Stimulated activated CD4-positive, alpha-beta T cell treated with anti-CD3 and anti-CD28 coated beads, Interleukin-12 subunit alpha, Interleukin-12 subunit beta, amount 100 ng/mL, for 48 hours (primary cell): ENCODE results near the gene UBE4B.
"Not testable (repeated sequence)": the region's sequence is repeated elsewhere in the genome, so short reads cannot be mapped to it uniquely, and the experiment has no call there.

Experiments used
- DNase-seq, 3 donors: peaks; one replicate each; pipeline ENCODE4 v3.0.0-alpha.2; 2020; ENCODE audit warnings: low read depth in 2 of 3, low spot score in 1 of 3

Gene UBE4B

DNA sequence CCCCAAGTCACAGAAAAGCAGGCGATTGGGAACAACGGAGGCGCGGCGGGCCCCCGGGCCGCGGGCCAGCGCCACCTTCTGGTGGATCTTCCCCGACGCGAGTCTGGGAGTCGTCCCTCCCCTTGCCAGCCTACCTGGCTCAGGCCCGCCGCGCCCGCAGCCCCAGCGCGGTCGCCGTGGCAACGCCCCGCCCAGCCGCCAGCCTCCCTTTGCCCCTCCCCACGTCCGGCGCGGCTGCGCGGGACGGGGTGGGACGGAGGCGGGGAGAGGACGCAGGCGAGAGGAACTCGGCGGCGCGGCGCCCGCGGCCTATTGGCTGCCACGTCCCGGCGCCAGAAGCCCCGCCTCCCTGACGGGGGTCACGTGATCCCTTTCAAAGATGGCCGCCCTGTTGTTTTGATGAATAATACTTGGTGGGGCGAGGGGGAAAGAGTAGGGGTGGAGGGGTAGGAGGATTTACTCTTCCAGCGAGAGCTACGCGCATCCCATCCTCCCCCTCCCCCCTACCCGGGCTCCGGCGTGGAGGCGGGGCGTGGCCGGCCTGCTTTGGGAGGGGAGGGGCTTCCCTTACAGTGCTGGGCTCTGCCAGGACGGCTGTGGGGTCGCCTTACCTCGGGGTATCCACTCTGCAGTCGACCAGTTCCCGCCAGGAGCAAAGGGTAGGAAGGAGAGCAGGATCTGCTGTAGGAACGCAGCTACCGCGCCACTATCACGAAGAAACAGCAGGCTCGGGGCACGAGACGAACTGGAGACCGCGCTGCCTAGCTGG lies at the start of gene UBE4B:
UBE4B (plus strand) TSS at position 369 of the 769 bp plus-strand sequence. CDS start 713 bp downstream, outside the sequence.
- peak; percentile 97 to 98 (median 98) for DNase-seq

- no peak for DNase-seq
Measured at GRCh38 chr1:9984253-9984652, 48.5 kb upstream of the UBE4B start.

- no peak for DNase-seq
Measured at GRCh38 chr1:9985001-9985400, 47.8 kb upstream of the UBE4B start.

- DNase-seq: no peak
Measured at GRCh38 chr1:9989773-9990172, 43.0 kb upstream of the UBE4B start.

DNA sequence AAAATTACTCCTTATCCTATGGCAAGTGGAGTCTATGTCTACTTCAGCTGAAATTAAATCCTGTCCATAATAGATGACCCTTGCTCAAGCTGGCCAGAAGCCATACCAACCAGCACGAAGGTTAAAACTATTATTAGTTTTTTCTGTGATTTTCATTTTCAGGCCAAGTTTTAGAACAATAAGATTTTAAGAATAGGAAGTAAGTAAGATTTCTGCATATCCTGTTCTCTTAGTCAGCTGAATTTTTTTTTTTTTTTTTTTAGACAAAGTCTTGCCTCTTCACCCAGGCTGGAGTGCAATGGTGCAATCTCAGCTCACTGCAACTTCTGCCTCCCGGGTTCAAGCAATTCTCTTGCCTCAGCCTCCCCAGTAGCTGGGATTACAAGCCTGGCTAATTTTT lies 41.8 kb upstream of the UBE4B start:
- no peak for DNase-seq

GRCh38 chr1:9992910-9993309 lies 39.8 kb upstream of the UBE4B start:
- no peak for DNase-seq

GRCh38 chr1:9993561-9994075 lies 39.1 kb upstream of the UBE4B start:
- DNase-seq: no peak

DNA sequence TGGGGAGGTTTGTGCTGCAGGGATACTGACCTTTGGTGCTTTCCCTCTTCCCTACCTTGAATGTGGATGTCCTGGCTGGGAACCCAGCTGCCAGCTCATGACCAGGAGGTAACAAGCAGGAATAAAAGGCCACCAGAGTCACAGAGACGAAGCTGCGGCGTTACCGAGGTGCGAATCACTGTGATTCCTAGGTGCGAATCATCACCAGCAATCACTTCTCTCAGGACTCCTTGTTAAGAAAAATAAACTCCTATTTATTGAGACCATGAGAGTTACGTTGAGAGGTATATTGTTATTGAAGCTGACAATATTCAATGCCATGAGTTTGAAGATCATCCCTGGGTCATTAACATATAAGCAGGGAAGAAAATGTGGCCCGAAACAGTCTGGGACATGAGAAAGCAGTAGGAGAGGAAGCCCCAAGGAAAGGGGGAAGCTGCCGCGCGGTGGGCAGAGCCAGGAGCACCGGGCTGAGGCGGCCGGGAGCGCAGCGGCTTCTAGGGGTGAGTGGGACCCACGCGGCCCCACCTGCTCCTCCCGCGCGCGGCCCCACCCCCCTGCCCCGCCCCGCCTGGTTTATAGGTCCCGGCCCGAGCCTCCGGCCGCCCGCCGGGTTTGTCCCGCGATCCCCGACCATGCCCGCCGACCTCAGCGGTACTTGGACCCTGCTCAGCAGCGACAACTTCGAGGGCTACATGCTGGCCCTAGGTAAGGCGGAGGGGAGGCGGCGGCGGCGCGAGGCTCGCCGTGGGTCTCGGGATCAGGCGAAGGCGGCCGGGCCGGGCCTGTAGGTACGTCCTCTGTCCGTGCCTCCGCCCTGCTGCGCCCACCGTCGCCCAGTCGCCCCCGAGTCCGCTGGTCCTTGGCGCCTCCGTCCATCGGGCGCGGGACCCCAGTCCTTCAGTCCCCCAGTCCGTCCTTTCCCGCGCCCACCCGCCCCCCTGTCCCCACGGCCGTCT lies 35.9 kb upstream of the UBE4B start, which contains the start of gene RBP7:
RBP7 (plus strand) TSS at position 605 of the 959 bp plus-strand sequence; CDS start at position 636, 31 bp downstream.
- DNase-seq: no peak

GRCh38 chr1:10001016-10001665 lies 31.6 kb upstream of the UBE4B start:
- no peak for DNase-seq

- not testable (repeated sequence) for DNase-seq
Measured at GRCh38 chr1:10005248-10005647, 27.5 kb upstream of the UBE4B start.

- DNase-seq: no peak
Measured at GRCh38 chr1:10007169-10007568, 25.6 kb upstream of the UBE4B start.

- no peak for DNase-seq
Measured at GRCh38 chr1:10014016-10014415, 18.7 kb upstream of the UBE4B start.

DNA sequence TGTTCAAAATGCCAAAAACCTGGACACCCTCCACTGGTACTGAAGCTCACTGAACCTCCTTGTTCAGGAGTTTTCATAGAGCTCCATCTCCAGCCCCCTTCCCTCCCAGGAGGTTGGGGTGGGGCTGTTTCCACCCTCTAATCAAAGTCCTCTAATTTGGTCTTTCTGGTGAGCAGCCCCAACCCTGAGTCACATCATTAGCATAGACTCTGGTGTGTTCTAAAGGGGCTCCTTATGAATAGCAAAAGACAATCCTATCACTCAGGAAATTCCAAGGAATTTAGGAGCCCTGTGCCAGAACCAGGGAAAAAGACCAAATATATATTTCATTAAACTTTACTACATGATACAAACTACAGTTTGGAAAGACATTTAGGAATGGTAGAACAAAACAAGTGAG lies 13.2 kb upstream of the UBE4B start:
- DNase-seq: no peak

- no peak for DNase-seq
Measured at GRCh38 chr1:10020086-10020485, 12.7 kb upstream of the UBE4B start.

DNA sequence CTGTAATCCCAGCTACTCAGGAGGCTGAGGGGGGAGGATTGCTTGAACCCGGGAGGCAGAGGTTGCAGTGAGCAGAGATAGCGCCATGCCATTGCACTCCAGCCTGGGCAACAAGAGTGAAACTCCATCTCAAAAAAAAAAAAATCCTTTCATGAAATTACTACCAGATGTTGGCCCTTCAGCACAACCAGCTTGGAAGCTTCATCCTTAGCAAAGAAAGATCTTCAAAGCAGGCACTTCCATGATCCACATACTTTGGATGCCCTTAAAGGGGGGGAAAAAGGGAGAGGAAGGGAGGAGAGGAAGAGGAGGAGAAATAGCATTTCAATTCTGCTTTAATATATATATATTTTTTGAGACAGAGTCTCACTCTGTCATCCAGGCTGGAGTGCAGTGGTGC lies 12.1 kb upstream of the UBE4B start:
- DNase-seq: not testable (repeated sequence)

DNA sequence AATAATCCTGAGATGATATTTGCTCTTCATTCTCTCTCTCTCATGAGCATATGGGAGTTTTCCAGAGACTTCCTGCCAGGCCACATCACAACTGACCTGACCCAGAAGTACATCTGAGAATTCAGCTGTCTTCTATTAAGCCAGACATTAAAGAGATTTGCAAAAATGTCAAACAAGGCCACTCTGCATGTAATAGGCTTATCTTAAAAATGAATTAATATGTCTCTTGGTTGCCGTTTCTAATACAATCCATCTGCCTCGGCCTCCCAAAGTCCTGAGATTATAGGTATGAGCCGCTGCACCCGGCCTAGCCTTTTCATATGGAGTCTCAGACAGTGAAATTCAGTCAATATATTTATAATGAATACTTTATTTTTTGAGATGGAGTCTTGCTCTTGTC lies 10.8 kb upstream of the UBE4B start:
- not testable (repeated sequence) for DNase-seq

DNA sequence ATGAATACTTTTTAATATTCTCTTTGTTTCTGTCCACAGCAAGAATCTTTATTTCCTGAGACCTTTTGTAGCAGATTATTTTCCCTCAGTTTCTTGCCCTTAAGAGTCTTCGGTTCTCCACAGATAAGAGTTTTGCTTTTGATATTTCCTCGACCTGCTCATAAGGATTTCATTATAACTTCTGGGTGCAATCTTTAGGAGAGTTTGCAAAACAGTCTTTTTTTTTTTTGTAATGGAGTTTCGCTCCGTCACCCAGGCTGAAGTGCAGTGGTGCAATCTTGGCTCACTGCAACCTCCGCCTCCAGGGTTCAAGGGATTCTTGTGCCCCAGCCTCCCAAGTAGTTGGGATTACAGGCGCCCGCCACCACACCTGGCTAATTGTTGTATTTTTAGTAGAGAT lies 10.1 kb upstream of the UBE4B start:
- DNase-seq: no peak

DNA sequence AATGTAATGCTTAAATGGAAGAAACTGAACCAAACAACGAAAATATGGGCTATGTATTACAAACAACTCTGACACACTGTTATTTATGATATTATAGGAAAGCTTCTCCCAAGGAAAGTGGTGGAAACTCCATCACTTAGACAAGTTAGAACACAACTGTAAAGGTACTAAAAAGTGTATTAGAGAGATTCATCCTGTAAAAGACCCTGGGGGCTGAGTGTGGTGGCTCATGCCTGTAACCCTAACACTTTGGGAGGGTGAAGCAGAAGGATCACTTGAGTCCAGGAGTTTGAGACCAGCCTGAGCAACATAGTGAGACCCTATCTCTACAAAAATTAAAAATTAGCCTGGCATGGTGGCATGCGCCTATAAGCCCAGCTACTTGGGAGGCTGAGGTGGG lies 7.4 kb upstream of the UBE4B start:
- no peak for DNase-seq

DNA sequence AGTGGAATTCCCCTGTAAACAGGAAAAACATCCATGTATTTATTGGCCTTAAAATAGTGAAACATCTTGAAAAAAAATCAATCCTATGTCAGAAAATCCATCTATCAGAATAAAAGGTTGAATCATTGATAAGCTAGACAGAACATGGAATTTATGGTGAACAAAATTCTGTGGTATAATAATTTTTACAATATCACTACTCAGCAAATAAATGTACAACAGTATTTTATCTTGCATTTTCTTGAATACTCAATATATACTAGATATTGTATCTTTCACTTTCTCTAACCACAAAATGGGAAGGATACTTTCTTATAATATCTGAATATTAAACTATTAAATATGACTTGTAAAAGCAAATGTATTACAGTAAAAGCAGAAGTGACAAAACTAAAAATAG lies 5.7 kb upstream of the UBE4B start:
- no peak for DNase-seq

DNA sequence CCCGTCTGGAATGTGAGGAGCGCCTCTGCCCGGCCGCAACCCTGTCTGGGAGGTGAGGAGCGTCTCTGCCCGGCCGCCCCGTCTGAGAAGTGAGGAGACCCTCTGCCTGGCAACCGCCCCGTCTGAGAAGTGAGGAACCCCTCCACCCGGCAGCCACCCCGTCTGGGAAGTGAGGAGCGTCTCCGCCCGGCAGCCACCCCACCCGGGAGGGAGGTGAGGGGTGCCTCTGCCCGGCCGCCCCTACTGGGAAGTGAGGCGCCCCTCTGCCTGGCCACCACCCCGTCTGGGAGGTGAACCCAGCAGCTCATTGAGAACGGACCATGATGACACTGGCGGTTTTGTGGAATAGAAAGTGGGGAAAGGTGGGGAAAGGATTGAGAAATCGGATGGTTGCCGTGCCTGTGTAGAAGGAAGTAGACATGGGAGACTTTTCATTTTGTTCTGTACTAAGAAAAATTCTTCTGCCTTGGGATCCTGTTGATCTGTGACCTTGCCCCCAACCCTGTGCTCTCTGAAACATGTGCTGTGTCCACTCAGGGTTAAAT lies 3.7 kb upstream of the UBE4B start:
- not testable (repeated sequence) for DNase-seq

DNA sequence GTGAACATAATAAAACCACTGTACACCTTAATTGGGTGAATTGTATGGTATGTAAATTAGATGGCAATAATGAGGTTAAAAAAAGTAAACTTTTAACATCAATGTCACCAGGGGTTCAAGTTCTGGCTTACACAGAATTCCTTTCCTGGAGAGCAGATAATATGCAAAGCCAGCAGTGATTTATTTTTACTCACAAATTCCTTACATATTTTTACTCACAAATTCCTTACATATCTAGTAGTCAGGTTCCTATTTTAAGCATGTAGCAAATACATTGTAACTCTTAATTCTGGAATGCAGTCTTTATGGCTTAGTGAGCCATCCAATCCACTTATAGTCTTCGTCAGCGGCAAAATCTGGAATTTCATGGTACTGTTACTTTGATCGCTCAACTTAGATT lies 1.3 kb upstream of the UBE4B start:
- DNase-seq: no peak
